Stimulated activated CD8-positive, alpha-beta memory T cell treated with anti-CD3 and anti-CD28 coated beads, Interleukin-15, amount 100 ng/mL, for 48 hours (primary cell): Measurements from ENCODE around the gene UBLCP1.
"Not testable (repeated sequence)": the region's sequence is repeated elsewhere in the genome, so short reads cannot be mapped to it uniquely, and the experiment has no call there.

Source experiments
- DNase-seq, 2 donors: peaks; one replicate each; pipeline ENCODE4 v3.0.0-alpha.2; 2020; ENCODE audit warnings: low read depth in 2 of 2

The UBLCP1 gene

GRCh38 chr5:159262859-159263568 lies at the start of gene UBLCP1:
TSS of gene UBLCP1 (plus strand) at chr5:159263290. CDS start at chr5:159268916, 5,626 bp downstream.
- peak; percentile 66 to 74 for DNase-seq

GRCh38 chr5:159214486-159215271 lies 48.4 kb upstream of the UBLCP1 start:
- no peak for DNase-seq

- DNase-seq = no peak
These were observed 47.2 kb upstream of the UBLCP1 start for GRCh38 chr5:159215886-159216285.

GRCh38 chr5:159216454-159216853 lies 46.6 kb upstream of the UBLCP1 start:
- DNase-seq = no peak

- no peak for DNase-seq
These were observed 45.9 kb upstream of the UBLCP1 start for GRCh38 chr5:159217236-159217635.

- DNase-seq = no peak
These were observed 44.5 kb upstream of the UBLCP1 start for GRCh38 chr5:159218595-159219023.

GRCh38 chr5:159220206-159220605 lies 42.9 kb upstream of the UBLCP1 start:
- no peak for DNase-seq

GRCh38 chr5:159223469-159223868 lies 39.6 kb upstream of the UBLCP1 start:
- DNase-seq = no peak

GRCh38 chr5:159224471-159224870 lies 38.6 kb upstream of the UBLCP1 start:
- DNase-seq = no peak

- no peak for DNase-seq
These were observed 36.6 kb upstream of the UBLCP1 start for GRCh38 chr5:159226451-159226850.

- no peak for DNase-seq
These were observed 35.6 kb upstream of the UBLCP1 start for GRCh38 chr5:159227452-159227851.

- DNase-seq = not testable (repeated sequence)
These were observed 35.0 kb upstream of the UBLCP1 start for GRCh38 chr5:159228097-159228496.

GRCh38 chr5:159230657-159231056 lies 32.4 kb upstream of the UBLCP1 start:
- no peak for DNase-seq

- DNase-seq = no peak
These were observed 31.9 kb upstream of the UBLCP1 start for GRCh38 chr5:159231167-159231566.

GRCh38 chr5:159235871-159236520 lies 27.1 kb upstream of the UBLCP1 start:
- DNase-seq = not testable (repeated sequence)

GRCh38 chr5:159240301-159240870 lies 22.7 kb upstream of the UBLCP1 start:
- DNase-seq = peak in 1 of 2 donors; percentile 1

GRCh38 chr5:159241946-159242552 lies 21.0 kb upstream of the UBLCP1 start:
- DNase-seq = no peak

- no peak for DNase-seq
These were observed 20.4 kb upstream of the UBLCP1 start for GRCh38 chr5:159242656-159243055.

GRCh38 chr5:159243385-159243784 lies 19.7 kb upstream of the UBLCP1 start:
- no peak for DNase-seq

- no peak for DNase-seq
These were observed 18.9 kb upstream of the UBLCP1 start for GRCh38 chr5:159244163-159244562.

- no peak for DNase-seq
These were observed 18.2 kb upstream of the UBLCP1 start for GRCh38 chr5:159244890-159245289.

- no peak for DNase-seq
These were observed 13.9 kb upstream of the UBLCP1 start for GRCh38 chr5:159249158-159249557.
